GM18499 (cell line): ENCODE results near the gene OR52N5.

Experiments used
- ATAC-seq: cut with Tn5 transposase; IDR thresholded peaks from one replicate; pipeline ENCODE4 v1.9.1; 2021; ENCODE audit warnings: moderate number of reproducible peaks; ENCODE audit not compliant: insufficient read depth, unreplicated experiment

OR52N5 gene

GRCh38 chr11:5783255-5783654, at the start of gene OR52N5:
Gene OR52N5, minus strand, starts transcription at chr11:5783355. Its CDS starts 4,721 bp downstream, at chr11:5778634.
- no peak for ATAC-seq

- ATAC-seq, result no peak
These were observed 48.2 kb upstream of the OR52N5 start for GRCh38 chr11:5831196-5831829.

GRCh38 chr11:5818245-5818886, 35.2 kb upstream of the OR52N5 start:
- ATAC-seq, result peak; percentile 48

GRCh38 chr11:5815534-5815933, 32.4 kb upstream of the OR52N5 start:
- ATAC-seq, result no peak

- ATAC-seq, result no peak
These were observed 27.0 kb upstream of the OR52N5 start for GRCh38 chr11:5809905-5810795.

GRCh38 chr11:5809122-5809519, 26.0 kb upstream of the OR52N5 start:
- ATAC-seq, result no peak

- ATAC-seq, result peak; percentile 84
These were observed 25.5 kb upstream of the OR52N5 start, which contains the start of gene OR52N2 for GRCh38 chr11:5808500-5809121. Gene OR52N2, plus strand, starts transcription at chr11:5808924. Its CDS starts 11,412 bp downstream, at chr11:5820336.

- no peak for ATAC-seq
These were observed 24.4 kb upstream of the OR52N5 start for GRCh38 chr11:5807580-5807979.

GRCh38 chr11:5803982-5804381, 20.8 kb upstream of the OR52N5 start:
- ATAC-seq, result no peak

GRCh38 chr11:5796541-5796940, 13.4 kb upstream of the OR52N5 start:
- no peak for ATAC-seq

GRCh38 chr11:5791165-5791564, 8.0 kb upstream of the OR52N5 start, which contains the start of gene OR52N1:
Gene OR52N1, minus strand, starts transcription at chr11:5791265. Its CDS starts 2,449 bp downstream, at chr11:5788816.
- ATAC-seq, result no peak

GRCh38 chr11:5767056-5767455, 16.1 kb downstream of the OR52N5 start:
- no peak for ATAC-seq

- no peak for ATAC-seq
These were observed 29.2 kb downstream of the OR52N5 start, which contains the start of gene OR52N4 for GRCh38 chr11:5753943-5754342. Gene OR52N4, plus strand, starts transcription at chr11:5754243. Its CDS starts 498 bp downstream, at chr11:5754741.

GRCh38 chr11:5749836-5750235, 33.3 kb downstream of the OR52N5 start:
- ATAC-seq, result no peak

- ATAC-seq, result no peak
These were observed 36.5 kb downstream of the OR52N5 start for GRCh38 chr11:5746614-5747013.

- no peak for ATAC-seq
These were observed 44.7 kb downstream of the OR52N5 start for GRCh38 chr11:5738431-5738830.

- ATAC-seq, result no peak
These were observed 45.3 kb downstream of the OR52N5 start for GRCh38 chr11:5737670-5738392.

- ATAC-seq, result no peak
These were observed 46.1 kb downstream of the OR52N5 start for GRCh38 chr11:5737091-5737490.

- ATAC-seq, result no peak
These were observed 46.8 kb downstream of the OR52N5 start, which contains the start of gene OR56B1 for GRCh38 chr11:5736396-5736795. Gene OR56B1, plus strand, starts transcription at chr11:5736448. Its CDS starts 69 bp downstream, at chr11:5736517.

- ATAC-seq, result no peak
These were observed 55.5 kb downstream of the OR52N5 start for GRCh38 chr11:5727691-5728090.
